PC-9 (cell line): Measurements from ENCODE around the gene NME9.

Experiments used
- EZH2 ChIP-seq: fragments of 200-600 bp; sonication (generic); IDR thresholded peaks from 2 replicates; pipeline ENCODE4 v1.8.0; 2017; ENCODE audit warnings: antibody characterized with exemption, low read depth
- TF ChIP-seq, protein P1 (sequence below): fragments of 200-600 bp; sonication (generic); conservative IDR thresholded peaks from 2 replicates; pipeline ENCODE4 v1.6.1; 2017; ENCODE audit warnings: mixed run types, antibody characterized with exemption, mild to moderate bottlenecking, moderate library complexity

DNA sequence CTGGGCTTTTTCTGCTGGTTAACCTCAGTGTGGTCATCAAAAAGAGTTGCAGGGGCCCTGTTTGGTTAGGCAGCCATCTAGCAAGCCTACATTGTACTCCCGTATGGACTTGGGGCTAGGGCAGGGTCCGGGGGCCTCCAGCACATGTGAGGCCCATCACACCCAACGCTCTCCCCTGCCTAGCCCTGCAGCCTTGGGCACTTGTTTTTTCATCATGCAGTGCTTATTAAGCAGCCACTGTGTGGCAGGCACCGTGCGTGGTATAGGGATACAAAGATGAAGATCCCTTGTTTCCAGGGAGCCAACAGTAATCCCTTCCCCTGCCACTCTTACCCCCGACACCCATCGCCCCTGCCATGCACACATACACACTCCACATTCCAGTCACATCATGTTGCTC is 32.9 kb upstream of the NME9 start:
- TF ChIP-seq, protein P1, sequence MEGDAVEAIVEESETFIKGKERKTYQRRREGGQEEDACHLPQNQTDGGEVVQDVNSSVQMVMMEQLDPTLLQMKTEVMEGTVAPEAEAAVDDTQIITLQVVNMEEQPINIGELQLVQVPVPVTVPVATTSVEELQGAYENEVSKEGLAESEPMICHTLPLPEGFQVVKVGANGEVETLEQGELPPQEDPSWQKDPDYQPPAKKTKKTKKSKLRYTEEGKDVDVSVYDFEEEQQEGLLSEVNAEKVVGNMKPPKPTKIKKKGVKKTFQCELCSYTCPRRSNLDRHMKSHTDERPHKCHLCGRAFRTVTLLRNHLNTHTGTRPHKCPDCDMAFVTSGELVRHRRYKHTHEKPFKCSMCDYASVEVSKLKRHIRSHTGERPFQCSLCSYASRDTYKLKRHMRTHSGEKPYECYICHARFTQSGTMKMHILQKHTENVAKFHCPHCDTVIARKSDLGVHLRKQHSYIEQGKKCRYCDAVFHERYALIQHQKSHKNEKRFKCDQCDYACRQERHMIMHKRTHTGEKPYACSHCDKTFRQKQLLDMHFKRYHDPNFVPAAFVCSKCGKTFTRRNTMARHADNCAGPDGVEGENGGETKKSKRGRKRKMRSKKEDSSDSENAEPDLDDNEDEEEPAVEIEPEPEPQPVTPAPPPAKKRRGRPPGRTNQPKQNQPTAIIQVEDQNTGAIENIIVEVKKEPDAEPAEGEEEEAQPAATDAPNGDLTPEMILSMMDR: no peak
- TF ChIP-seq EZH2: no peak
